Glutamatergic neuron (in vitro differentiated cells): ENCODE data around the gene INPP4B. TPM values are rescaled to one million over a fixed set of nuclear protein-coding genes. Genes with fewer than 3 reads are reported as not detected.

Source experiments
- DNase-seq: peaks from one replicate; pipeline ENCODE4 v3.0.0; 2022
- H3K27ac Mint-ChIP-seq: one replicate; pipeline ENCODE4 v1.8.0; 2020; ENCODE audit warnings: mild to moderate bottlenecking, mixed read lengths, inconsistent platforms; ENCODE audit not compliant: unreplicated experiment
- H3K27me3 Mint-ChIP-seq: one replicate; pipeline ENCODE4 v1.8.0; 2020; ENCODE audit warnings: mild to moderate bottlenecking, moderate library complexity, mixed read lengths, inconsistent platforms; ENCODE audit not compliant: unreplicated experiment
- H3K36me3 Mint-ChIP-seq: one replicate; pipeline ENCODE4 v1.8.0; 2020; ENCODE audit warnings: mild to moderate bottlenecking, mixed read lengths, inconsistent platforms; ENCODE audit not compliant: unreplicated experiment
- H3K4me1 Mint-ChIP-seq: one replicate; pipeline ENCODE4 v1.8.0; 2020; ENCODE audit warnings: mild to moderate bottlenecking, low read depth, mixed read lengths, inconsistent platforms; ENCODE audit not compliant: unreplicated experiment
- H3K4me3 Mint-ChIP-seq: one replicate; pipeline ENCODE4 v1.8.0; 2020; ENCODE audit warnings: mild to moderate bottlenecking, mixed read lengths, inconsistent platforms; ENCODE audit not compliant: unreplicated experiment
- H3K9me3 Mint-ChIP-seq: one replicate; pipeline ENCODE4 v1.8.0; 2020; ENCODE audit warnings: mild to moderate bottlenecking, moderate library complexity, mixed read lengths, inconsistent platforms; ENCODE audit not compliant: unreplicated experiment
- CTCF ChIP-seq: fragments of 200-600 bp; sonication (generic); IDR thresholded peaks from one replicate; pipeline ENCODE4 v1.5.0; 2021; ENCODE audit not compliant: partially characterized antibody, unreplicated experiment
- total RNA-seq: library from RNA; stranded (reverse); fragmentation: NEBNext Ultra II Directional; extraction: Animal tissue kit (Norgen Biotek cat#: 25700); gene quantifications from one replicate; pipeline ENCODE4 v1.2.1, GENCODE V29; 2021; ENCODE audit not compliant: unreplicated experiment

Gene INPP4B
- total RNA-seq, 1 donor from 2014 or later = 2.4 TPM

- peaks cover 3% of the 10 kb centered on the region for H3K4me1 Mint-ChIP-seq
- H3K27ac Mint-ChIP-seq = no peak overlapping the region
- TF ChIP-seq CTCF = no peak
- DNase-seq = no peak
- no peaks in the 10 kb centered on the region for H3K27me3 Mint-ChIP-seq
- H3K4me3 Mint-ChIP-seq = no peak overlapping the region
- H3K9me3 Mint-ChIP-seq = no peaks in the 10 kb centered on the region
- peaks cover 6% of the 10 kb centered on the region for H3K36me3 Mint-ChIP-seq
Observed at GRCh38 chr4:142358656-142359055, 487.4 kb downstream of the INPP4B start.

GRCh38 chr4:142356801-142357200 is 489.3 kb downstream of the INPP4B start:
- no peak overlapping the region for H3K4me3 Mint-ChIP-seq
- H3K4me1 Mint-ChIP-seq = peaks cover 4% of the 10 kb centered on the region
- peaks cover 2% of the 10 kb centered on the region for H3K36me3 Mint-ChIP-seq
- no peaks in the 10 kb centered on the region for H3K9me3 Mint-ChIP-seq
- DNase-seq = no peak
- no peaks in the 10 kb centered on the region for H3K27me3 Mint-ChIP-seq
- H3K27ac Mint-ChIP-seq = no peak overlapping the region
- TF ChIP-seq CTCF = no peak

GRCh38 chr4:142356118-142356759 is 489.9 kb downstream of the INPP4B start:
- Mint-ChIP-seq H3K27ac (no peak overlapping the region), H3K27me3 (no peaks in the 10 kb centered on the region), H3K36me3 (no peaks in the 10 kb centered on the region), H3K4me1 (peaks cover 5% of the 10 kb centered on the region), H3K9me3 (no peaks in the 10 kb centered on the region), H3K4me3 (no peak overlapping the region)
- DNase-seq = no peak
- no peak for TF ChIP-seq CTCF

DNA sequence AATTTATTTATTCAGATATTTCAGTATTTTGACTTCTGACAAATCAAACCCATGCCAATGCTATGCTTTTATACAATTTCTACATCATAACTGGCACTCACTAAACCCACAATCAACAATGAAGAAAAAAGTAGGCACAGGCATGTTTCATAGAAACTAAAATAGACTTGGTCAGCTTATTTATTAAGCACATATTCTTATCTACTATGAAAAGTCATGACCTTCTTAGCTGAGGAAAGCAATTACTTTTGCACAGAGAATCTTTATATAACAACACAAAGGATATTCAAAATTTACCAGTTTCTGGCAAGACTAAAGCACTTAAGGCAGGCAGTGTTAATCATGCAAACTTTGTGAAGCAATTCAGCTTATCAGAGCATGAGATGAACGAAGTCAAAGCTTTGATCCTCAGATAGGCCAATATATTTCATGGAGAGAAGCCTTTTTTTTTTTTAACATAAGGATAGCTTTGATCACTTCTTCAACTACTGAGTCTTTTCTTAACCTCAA is 490.6 kb downstream of the INPP4B start:
- no peak overlapping the region for H3K27ac Mint-ChIP-seq
- DNase-seq = no peak
- H3K27me3 Mint-ChIP-seq = no peaks in the 10 kb centered on the region
- H3K4me3 Mint-ChIP-seq = no peak overlapping the region
- H3K4me1 Mint-ChIP-seq = peaks cover 10% of the 10 kb centered on the region
- H3K36me3 Mint-ChIP-seq = no peaks in the 10 kb centered on the region
- no peak for TF ChIP-seq CTCF
- no peaks in the 10 kb centered on the region for H3K9me3 Mint-ChIP-seq

DNA sequence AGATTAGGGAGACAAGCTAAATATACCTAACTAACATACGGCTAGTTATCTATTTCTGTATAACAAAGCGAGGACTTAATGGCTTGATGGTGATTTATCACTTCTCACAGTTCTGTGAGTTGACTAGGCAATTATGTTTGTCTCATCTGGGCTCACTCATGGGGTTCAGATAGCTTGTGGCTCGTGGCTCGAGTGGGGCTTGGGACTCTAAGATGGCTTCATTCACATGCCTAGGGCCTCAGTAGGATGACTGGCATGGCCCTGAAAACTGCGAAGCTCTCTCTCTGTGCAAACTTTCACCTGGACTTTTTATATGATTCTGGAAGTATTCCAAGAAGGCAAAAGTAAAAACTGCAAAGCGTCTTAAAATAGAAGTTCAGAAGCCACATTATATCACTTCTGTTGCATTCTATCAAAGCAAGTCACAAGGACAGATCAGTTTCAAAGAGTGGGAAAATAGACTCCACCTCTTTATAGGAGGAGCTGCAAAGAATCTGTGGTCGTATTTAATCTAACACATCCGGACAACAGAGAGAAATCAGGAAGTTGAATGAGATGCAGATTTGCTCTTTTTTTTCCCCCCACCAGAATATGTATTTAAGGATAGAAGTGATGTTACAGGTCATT is 491.2 kb downstream of the INPP4B start:
- TF ChIP-seq CTCF = no peak
- no peaks in the 10 kb centered on the region for H3K36me3 Mint-ChIP-seq
- no peaks in the 10 kb centered on the region for H3K9me3 Mint-ChIP-seq
- no peak for DNase-seq
- peaks cover 14% of the 10 kb centered on the region for H3K4me1 Mint-ChIP-seq
- H3K4me3 Mint-ChIP-seq = no peak overlapping the region
- no peaks in the 10 kb centered on the region for H3K27me3 Mint-ChIP-seq
- H3K27ac Mint-ChIP-seq = no peak overlapping the region
